Fibroblast of lung (primary cell): Measurements from ENCODE around the gene TARS3.

Experiments used
- EZH2 ChIP-seq: IDR thresholded peaks from 2 replicates; pipeline ENCODE4 v1.5.1; 2012; ENCODE audit warnings: low read length, control low read depth, mild to moderate bottlenecking; ENCODE audit errors: missing control alignments
- TF ChIP-seq, protein P1 (sequence below), 2 donors: IDR thresholded peaks in 1 of 2; conservative IDR thresholded peaks in 1 of 2; 1 replicate in 1 of 2; 2 replicates in 1 of 2; pipeline ENCODE4 v1.5.1; 2011 to 2012; ENCODE audit warnings: low read length in 2 of 2, control low read depth in 1 of 2, inconsistent platforms in 1 of 2, low read depth in 1 of 2, mild to moderate bottlenecking in 1 of 2

DNA sequence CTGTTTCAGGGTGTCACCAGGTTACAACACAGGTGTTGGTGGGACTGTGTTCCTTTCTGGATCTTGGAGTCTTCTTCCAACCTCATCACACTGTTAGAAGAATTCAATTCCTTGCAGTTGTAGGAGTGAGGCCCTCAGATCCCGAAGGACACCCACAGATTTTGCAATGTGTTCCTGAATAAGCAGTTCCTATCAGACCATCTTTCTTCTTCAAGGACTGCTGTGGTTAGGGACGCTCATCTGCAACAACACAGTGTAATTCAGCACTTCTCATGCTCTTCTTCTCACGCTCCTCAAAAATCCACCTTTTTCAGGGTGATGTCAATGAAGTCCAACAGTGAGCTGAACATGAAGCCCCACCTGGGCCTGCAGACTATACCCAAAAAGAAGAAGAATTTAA, 90.9 kb downstream of the TARS3 start:
- TF ChIP-seq, protein P1, sequence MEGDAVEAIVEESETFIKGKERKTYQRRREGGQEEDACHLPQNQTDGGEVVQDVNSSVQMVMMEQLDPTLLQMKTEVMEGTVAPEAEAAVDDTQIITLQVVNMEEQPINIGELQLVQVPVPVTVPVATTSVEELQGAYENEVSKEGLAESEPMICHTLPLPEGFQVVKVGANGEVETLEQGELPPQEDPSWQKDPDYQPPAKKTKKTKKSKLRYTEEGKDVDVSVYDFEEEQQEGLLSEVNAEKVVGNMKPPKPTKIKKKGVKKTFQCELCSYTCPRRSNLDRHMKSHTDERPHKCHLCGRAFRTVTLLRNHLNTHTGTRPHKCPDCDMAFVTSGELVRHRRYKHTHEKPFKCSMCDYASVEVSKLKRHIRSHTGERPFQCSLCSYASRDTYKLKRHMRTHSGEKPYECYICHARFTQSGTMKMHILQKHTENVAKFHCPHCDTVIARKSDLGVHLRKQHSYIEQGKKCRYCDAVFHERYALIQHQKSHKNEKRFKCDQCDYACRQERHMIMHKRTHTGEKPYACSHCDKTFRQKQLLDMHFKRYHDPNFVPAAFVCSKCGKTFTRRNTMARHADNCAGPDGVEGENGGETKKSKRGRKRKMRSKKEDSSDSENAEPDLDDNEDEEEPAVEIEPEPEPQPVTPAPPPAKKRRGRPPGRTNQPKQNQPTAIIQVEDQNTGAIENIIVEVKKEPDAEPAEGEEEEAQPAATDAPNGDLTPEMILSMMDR (conservative IDR thresholded peaks at IDR 0.05 in 1 of 2, IDR thresholded peaks at IDR 0.05 in 1 of 2; ENCODE audit: low read depth in 1 of 2, low read length in 2 of 2), result no peak
- TF ChIP-seq EZH2, result no peak
